EL (cell line): ENCODE measurements around the gene HIP1R.
"Not testable (repeated sequence)": the region's sequence is repeated elsewhere in the genome, so short reads cannot be mapped to it uniquely, and the experiment has no call there.

Experiments
- DNase-seq: peaks from one replicate; pipeline ENCODE4 v3.0.0-alpha.2; 2016

Gene HIP1R, protein sequence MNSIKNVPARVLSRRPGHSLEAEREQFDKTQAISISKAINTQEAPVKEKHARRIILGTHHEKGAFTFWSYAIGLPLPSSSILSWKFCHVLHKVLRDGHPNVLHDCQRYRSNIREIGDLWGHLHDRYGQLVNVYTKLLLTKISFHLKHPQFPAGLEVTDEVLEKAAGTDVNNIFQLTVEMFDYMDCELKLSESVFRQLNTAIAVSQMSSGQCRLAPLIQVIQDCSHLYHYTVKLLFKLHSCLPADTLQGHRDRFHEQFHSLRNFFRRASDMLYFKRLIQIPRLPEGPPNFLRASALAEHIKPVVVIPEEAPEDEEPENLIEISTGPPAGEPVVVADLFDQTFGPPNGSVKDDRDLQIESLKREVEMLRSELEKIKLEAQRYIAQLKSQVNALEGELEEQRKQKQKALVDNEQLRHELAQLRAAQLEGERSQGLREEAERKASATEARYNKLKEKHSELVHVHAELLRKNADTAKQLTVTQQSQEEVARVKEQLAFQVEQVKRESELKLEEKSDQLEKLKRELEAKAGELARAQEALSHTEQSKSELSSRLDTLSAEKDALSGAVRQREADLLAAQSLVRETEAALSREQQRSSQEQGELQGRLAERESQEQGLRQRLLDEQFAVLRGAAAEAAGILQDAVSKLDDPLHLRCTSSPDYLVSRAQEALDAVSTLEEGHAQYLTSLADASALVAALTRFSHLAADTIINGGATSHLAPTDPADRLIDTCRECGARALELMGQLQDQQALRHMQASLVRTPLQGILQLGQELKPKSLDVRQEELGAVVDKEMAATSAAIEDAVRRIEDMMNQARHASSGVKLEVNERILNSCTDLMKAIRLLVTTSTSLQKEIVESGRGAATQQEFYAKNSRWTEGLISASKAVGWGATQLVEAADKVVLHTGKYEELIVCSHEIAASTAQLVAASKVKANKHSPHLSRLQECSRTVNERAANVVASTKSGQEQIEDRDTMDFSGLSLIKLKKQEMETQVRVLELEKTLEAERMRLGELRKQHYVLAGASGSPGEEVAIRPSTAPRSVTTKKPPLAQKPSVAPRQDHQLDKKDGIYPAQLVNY

DNA sequence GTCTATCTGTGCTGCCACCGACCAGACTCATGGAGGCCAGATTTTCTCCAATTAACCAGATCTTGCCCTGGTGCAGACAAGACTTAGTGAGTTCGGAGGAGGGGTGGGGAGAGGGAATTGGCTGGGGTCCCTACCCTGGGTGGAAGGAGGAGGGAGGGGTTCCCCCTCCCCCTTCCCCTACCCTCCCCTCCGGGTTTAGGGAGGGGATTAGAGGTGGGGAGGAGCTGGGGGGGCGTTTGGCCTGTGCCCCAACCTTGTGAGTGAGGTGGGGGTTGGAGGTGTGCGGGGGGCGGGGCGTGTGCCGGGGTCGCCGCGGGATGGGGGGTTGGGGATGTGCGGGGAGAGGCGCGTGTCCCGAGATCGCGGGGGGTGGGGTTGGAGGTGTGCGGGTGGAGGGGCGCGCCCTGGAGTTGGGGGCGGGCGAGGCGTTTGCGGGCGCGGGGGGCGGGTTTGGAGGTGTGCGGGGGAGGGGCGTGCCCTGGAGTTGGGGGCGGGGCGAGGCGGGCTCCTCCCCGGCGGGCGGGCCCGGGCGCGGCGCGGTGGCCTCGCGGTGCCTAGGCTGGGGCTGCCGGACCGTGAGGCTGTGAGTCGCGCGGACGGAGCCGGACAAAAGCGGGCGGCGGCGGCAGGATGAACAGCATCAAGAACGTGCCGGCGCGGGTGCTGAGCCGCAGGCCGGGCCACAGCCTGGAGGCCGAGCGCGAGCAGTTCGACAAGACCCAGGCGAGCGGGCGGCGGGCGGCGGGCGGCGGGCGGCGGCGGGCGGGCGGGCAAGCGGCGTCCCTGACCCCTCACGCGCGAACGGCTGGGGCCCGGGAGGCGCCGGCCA, at the start of gene HIP1R:
HIP1R (plus strand) TSS at position 537 of the 829 bp plus-strand sequence; CDS start at position 631, 94 bp downstream.
- peak; percentile 13 for DNase-seq

DNA sequence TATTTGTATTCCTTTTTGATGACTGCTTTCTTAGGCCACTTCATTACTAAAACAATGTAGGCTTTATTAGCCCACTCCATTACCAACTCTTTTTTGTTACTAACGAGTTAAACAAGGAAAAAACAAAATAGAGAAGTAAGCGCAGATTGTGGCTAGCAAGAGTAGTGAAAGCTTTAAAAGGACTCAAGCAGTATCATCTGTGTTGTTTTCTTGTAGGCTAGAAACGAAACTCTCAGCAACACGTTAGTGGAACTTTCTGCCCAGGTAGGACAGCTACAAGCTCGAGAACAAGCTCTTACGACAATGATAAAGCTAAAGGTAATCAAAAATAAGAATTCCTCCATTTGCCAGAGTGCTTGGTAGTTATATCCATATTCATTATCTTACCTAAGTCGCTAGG, 49.8 kb upstream of the HIP1R start:
- DNase-seq, result no peak

DNA sequence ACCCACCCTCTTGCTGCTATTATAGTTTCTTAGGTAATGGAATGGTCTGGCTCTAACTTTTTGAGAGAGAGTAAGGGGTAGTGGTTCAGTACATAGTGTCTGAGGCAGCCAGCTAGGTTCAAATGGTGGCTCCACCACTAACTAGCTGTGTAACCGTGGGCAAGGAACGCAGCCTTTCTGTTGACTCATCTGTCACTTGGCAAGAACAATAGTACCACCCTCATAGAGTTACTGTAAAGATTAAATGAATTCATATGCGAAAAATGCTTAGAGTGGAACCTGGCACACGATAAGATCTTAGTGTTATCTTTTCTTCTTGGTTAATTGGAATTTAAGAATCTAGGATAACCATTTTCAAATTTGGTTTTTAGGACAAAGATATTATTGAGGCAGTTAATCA, 46.9 kb upstream of the HIP1R start:
- peak; percentile 63 for DNase-seq

DNA sequence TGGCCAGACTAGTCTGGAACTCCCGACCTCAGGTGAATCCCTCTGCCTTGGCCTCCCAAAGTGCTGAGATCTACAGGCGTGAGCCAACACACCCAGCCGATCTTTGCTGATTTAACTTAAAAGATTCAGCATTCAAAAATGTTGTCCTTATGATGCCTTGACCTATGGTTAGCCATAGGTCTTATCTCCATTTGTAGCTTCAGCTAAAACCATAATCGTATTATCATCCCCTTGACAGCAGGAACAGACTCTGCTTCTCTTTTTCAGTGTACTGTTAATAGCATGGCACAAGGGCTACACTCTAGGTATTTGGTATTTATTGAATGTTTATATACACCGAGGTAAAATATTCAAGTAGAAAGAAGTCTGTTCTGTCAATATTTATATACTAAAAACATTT, 45.6 kb upstream of the HIP1R start:
- DNase-seq, result no peak

DNA sequence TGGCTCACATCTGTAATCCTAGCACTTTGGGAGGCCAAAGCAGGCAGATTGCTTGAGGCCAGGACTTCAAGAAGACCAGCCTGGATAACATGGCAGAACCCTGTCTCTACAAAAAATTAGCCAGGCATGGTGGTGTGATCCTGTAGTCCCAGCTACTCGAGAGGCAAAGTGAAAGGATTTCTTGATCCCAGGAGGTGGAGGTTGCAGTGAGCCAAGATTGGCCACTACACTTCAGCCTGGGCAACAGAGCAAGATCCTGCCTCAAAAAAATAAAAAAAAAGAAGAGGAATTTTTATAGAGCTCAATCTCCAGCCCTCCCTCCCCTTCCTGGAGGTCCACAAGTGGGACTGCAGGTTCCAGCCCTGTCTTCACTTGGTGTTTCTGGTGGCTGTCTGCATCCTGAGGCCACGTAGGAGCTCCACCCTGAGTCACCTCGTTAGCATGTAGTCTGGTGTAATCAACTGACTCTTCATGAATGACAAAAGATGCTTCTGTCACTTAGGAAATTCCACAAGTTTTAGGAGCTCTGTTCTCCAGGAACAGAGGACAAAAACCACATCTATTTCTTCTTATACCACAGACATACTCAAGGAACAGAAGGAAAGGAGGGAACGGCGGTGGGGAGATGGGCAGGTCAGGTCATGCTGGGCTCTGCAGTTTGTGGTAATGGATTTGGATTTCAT, 44.7 kb upstream of the HIP1R start:
- peak; percentile 69 for DNase-seq

DNA sequence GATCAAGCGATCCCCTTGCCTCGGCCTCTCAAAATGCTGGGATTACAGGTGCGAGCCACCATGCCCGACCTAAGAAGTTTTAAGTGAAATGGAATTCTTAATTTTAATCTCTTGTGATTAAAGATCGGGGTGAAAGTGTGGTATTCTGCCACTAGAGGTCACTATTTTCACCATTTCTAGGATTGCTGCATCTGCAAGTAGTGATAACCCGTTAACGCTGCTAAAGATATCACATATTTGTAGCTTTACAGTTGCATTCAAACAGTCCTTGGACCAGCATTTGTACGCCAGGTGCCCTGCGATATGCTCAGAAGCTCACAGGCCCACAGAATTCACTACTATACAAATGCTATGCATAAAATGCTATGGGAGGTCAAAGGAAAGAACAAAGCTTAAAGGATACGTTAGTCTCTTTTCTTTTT, 41.6 kb upstream of the HIP1R start:
- peak; percentile 54 for DNase-seq

DNA sequence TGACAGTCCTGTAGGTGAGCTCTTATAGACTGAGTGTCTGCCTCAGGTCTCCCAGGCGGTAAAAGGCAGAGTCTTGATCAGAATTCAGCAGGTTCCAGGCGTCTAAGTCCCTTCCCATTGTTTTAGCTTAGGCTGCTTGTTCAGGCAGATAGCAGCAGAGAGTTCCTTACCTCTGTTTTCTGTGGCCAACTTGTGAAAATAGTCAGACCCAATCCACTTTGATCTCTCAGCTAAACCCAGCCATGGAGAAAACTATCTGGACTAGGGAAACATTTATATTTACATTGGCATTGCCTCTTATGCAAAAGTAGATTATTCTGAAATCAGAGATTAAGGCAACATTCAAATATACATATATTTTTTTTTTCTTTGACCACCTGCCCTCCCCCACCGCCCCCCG, 39.5 kb upstream of the HIP1R start:
- DNase-seq, result no peak

DNA sequence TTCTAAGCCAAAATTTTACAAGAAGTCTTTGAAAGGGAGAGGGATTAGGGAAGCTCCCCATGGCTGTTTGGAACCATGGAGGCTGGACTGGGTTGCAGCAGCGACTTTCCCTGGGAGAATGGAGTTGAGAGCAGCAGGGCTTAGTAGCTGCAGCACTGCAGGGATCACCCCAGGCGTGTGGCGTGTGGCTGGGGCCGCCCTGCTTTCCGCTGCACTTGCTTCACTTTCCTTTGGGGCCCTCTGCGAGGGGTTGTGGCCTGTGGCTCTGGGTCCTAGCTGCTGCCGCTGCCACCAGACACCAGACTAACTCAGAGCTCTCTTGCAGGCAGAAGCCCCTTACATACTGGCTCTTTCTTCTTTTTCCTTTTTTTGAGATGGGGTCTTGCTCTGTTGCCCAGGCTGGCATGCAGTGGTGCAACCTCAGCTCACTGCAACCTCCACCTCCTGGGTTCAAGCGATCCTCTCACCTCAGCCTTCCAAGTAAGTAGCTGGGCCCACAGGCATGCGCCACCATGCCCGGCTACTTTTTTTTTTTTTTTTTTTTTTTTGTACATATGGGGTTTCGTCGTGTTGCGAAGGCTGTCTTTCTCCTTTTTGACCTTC, 35.5 kb upstream of the HIP1R start:
- no peak for DNase-seq

DNA sequence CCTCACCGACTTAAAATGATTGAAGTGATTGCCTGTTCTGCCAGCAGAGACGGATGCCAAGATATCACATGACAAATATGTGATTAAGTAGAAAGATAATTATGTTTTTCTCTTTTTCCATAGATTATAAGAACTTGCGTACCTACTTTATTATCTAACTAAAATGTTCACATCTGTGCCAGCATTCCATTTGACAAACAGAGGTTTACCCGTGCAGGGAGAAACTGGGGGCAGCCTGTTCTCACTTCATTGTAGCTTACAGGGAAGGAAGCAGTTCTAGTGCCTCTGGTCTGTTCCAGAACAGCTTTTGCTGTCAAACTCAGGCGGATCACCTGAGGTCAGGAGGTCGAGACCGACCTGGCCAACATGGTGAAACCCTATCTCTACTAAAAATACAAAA, 31.3 kb upstream of the HIP1R start:
- no peak for DNase-seq

DNA sequence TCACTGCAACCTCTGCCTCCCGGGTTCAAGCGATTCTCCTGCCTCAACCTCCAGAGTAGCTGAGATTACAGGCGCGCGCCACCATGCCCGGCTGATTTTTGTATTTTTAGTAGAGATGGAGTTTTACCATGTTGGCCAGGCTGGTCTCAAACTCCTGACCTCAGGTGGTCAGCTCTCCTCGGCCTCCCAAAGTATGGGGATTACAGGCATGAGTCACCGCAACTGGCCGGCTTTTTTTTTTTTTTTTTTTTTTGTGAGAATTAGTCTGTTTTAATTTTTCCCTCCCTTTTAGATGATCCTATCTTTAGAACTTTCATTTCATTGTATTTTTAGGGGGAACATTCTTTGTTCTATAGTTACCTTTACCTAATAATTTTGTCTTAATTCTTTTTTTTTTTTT, 30.3 kb upstream of the HIP1R start:
- not testable (repeated sequence) for DNase-seq

DNA sequence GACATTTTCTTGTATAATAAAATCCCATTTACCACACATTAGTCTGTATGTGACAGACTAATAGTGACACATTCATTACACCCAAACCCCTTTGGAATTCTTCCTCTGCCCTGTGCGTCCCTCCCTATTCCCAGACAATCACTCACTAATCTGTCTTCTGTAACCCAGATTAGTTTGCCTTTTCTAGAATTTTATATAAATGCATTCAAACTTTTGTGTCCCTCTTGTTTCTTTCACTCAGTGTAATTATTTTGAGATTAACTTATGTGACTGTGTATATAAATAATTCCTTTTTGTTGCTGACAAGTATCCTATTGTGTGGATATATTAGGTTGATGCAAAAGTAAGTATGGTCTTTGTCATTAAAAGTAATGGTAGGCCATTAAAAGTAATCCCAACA, 27.6 kb upstream of the HIP1R start:
- DNase-seq, result no peak

DNA sequence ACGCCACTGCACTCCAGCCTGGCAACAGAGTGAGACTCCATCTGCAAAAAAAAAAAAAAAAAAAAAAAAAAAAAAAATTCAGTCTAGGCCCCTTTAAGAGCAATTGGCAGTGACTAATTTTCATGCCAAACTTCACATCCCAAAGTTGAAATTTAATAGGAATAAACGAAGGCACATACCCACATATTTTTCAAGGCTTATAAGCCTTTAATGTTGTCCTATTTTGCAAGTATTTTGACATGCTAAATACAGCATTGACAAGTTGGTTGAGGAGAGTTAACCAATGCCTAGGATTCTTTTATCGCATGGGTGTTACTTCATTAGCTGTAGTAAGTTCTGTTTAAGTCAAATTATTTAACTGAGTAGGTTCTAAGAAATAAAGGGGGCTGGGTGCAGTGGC, 23.5 kb upstream of the HIP1R start:
- no peak for DNase-seq

DNA sequence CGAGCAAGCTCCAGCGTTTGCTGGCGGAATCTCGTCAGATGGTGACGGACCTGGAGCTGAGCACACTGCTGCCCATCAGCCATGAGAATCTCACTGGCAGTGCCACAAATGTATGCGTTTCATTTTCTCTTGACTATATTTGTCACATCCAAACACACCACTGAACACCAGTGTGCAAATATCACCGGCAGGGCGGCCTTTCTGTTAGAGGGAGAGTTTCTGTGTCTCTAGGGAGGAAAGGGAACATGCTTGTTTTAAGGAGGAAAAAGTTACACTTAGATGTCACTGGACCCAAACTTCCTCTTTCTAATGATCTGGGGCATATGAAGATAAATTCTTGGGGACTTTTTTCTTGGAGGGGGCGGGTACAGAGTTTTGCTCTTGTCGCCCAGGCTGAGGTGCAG, 21.9 kb upstream of the HIP1R start:
- DNase-seq, result no peak

DNA sequence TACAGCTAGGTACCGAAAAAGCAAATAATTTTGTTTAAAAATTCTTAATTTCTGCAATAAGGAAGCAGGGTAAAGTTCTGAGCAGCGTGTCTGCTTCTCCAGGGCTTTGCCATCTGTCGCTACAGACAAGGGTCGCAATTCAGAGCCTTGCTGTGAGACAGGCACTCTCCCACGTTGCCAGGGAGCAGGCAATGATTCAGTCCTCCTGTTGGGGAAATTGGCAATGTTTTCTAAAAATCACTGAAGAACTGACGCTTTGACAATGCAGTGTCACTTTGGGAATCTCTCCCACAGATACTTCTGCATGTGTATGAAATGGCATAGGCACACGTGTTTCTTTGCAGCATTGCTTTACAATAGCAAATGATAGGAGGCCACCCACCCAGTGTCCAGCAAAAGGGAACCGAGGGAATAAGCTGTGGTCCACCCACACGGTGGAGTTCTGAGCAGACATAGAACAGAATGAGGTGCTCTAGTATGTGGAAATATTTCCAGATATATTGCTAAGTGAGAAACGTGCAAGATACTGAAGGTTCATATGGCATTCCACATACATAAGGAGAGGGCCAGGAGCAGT, 16.0 kb upstream of the HIP1R start:
- no peak for DNase-seq

DNA sequence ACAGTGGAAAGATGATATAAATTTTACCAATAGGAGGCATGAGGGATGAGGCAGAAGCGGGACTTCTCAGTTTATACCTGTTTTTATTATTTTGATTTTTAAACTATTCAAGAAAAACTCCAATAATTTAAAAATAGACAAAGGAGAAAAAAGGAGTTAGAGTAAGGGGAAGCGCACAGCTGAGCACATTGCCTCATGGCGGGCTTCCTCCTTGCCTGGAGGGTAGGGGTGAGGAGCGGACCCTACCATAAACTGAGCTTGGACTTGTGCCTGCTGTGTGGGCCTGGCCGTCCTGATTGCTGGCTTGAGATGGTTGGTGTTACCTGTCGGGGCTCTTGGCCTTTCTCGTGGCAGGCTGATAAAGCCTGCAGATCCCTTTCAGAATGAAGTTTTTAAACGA, 15.1 kb upstream of the HIP1R start:
- DNase-seq, result no peak

DNA sequence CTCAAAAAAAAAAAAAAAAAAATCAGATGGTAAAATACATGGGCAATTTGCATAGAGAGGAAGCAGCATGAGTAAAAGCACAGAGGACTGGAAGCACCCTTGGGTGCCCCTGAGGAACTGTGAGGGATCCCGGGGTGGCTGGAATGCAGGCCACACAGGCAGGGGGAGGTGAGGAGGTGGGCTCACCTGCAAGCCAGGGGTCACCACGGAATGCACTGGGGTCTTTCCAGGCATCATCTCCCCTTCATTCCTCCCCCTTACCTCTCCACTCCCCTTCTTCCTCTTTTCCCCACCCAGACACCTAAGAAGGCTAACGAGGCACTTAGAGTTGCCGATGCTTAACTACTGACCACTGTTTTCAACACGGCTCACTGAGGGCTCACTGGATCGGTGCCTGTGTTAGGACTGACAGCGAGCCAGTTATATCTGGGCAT, 14.4 kb upstream of the HIP1R start:
- no peak for DNase-seq

DNA sequence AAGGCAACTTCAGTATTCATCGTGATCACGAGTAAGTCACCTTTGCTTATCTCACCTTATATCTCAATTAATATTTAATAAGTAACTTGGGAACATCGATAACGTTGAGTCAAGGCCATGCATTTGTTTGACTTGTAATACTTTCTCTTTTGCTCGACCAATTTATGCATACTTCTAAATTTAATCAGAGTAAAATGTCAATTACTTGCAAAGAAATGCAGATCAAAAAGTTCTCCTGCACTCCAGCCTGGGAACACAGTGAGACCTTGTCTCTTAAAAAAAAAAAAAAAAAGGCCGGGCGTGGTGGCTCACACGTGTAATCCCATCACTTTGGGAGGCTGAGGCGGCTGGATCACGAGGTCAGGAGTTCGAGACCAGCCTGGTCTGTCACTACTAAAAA, 11.8 kb upstream of the HIP1R start:
- no peak for DNase-seq

DNA sequence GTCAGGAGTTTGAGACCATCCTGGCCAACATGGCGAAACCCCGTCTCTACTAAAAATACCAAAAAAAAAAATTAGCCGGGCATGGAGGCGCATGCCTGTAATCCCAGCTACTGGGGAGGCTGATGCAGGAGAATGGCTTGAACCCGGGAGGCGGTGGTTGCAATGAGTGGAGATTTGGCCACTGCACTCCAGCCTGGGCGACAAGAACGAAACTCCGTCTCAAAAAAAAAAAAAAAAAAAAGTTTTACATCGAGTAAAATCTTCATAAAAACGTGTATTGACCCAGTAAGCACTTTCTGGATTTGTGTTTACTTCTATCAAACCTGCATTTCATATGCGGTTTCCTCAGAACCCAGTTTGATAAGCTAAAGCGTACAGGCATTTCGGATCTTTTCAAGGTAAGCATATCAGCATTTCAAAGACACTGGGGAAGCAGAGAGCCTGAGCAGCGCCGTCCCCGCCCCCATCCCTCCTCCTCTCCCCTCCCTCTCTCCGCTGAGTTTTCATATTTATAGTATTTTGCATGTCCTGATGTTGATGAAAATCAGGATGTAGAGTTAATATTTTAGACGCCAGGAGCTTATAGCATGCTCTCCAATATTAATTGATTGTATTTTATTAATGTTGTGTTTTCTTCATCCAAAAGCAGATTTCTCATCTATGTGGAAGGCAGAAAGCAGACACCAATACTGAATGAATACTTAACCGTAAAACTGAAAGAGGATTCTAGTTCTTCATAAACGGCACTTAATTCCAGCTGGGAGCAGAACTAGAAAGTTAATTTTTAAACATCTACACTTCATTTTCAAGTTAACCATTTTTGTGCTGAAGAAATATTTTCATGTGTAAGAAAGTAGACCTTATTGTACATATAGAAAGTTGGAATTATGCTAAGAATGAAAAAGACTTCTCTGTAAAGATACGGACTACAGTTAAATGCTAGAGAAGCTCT, 9.2 kb upstream of the HIP1R start:
- no peak for DNase-seq

DNA sequence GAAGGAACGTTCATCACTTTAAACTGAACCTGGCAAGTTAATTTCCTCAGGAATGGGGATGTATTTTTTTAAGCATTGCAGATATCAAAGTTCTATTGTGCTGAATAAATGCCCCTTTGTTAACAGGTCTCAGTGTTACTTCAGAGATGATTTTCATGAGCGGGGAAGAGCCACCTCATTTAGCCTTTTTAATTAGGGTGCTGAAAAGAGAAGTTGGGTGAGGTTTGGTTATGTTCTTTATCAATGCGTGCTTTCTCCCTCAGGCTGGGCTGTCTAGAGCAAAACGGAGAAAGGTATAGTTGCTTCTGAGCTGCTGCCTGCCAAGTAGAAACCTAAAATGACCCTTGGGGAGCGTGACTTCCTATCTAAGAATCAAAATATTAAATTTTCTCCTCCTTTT, 8.0 kb upstream of the HIP1R start:
- no peak for DNase-seq
